Dendritic cell treated with granulocyte-macrophage colony-stimulating factor and Interleukin-4, amounts not matched to agents 40 ng/mL and 50 ng/mL, for 4 days (primary cell): ENCODE data around the gene FNDC3B.
"Not testable (repeated sequence)": the region's sequence is repeated elsewhere in the genome, so short reads cannot be mapped to it uniquely, and the experiment has no call there.

Experiments
- H3K27ac Mint-ChIP-seq: one replicate; pipeline ENCODE4 v1.8.0; 2022; ENCODE audit warnings: mild to moderate bottlenecking, mixed read lengths
- H3K27me3 Mint-ChIP-seq: one replicate; pipeline ENCODE4 v1.8.0; 2022; ENCODE audit warnings: mild to moderate bottlenecking, mixed read lengths
- H3K36me3 Mint-ChIP-seq: one replicate; pipeline ENCODE4 v1.8.0; 2022; ENCODE audit warnings: low read depth, mixed read lengths
- H3K4me1 Mint-ChIP-seq: one replicate; pipeline ENCODE4 v1.8.0; 2022; ENCODE audit warnings: low read depth, mixed read lengths
- H3K4me3 Mint-ChIP-seq: one replicate; pipeline ENCODE4 v1.8.0; 2022; ENCODE audit warnings: mild to moderate bottlenecking, moderate library complexity, mixed read lengths
- H3K9me3 Mint-ChIP-seq: one replicate; pipeline ENCODE4 v1.8.0; 2022; ENCODE audit warnings: mixed read lengths
- intact Hi-C: fragments of 100-400 bp; cut with micrococcal nuclease; formaldehyde crosslinking; loops from one replicate; pipeline ENCODE4 v1.15.0; 2022

FNDC3B gene

GRCh38 chr3:172090035-172090434, 50.7 kb downstream of the FNDC3B start:
- Mint-ChIP-seq H3K27ac (peak overlapping the region; percentile 28), H3K4me3 (no peak overlapping the region), H3K4me1 (peaks cover 50% of the 10 kb centered on the region), H3K36me3 (peaks cover 13% of the 10 kb centered on the region), H3K9me3 (no peaks in the 10 kb centered on the region), H3K27me3 (no peaks in the 10 kb centered on the region)
- intact Hi-C loops: no loop called here

DNA sequence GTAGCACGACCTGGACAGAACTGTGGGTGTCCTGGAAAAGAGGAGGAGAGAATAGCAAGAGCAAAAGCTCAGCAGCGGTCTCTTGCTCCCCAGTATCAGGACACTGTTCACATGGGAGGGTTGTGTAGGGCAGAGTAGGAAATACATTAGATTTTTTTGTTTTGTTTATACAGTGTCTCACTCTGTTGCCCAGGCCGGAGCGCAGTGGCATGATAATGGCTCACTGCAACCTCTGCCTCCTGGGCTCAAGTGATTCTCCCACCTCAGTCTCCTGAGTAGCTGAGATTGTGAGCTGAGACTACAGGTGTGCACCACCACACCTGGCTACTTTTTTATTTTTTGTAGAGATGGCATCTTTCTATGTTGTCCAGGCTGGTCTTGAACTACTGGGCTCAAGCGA, 53.3 kb downstream of the FNDC3B start:
- peaks cover 43% of the 10 kb centered on the region for H3K4me1 Mint-ChIP-seq

GRCh38 chr3:172093581-172094443, 54.4 kb downstream of the FNDC3B start:
- H3K4me3 Mint-ChIP-seq, intact Hi-C loops, H3K27me3 Mint-ChIP-seq, H3K9me3 Mint-ChIP-seq, H3K27ac Mint-ChIP-seq: not testable (repeated sequence)
- Mint-ChIP-seq H3K4me1 (peaks cover 40% of the 10 kb centered on the region), H3K36me3 (peaks cover 13% of the 10 kb centered on the region)

More for the DNA sequence above, 53.3 kb downstream of the FNDC3B start:
- no peak overlapping the region for H3K4me3 Mint-ChIP-seq
- no peak overlapping the region for H3K27ac Mint-ChIP-seq
- intact Hi-C loops: no loop called here
- no peaks in the 10 kb centered on the region for H3K9me3 Mint-ChIP-seq
- no peaks in the 10 kb centered on the region for H3K27me3 Mint-ChIP-seq
- peaks cover 13% of the 10 kb centered on the region for H3K36me3 Mint-ChIP-seq

DNA sequence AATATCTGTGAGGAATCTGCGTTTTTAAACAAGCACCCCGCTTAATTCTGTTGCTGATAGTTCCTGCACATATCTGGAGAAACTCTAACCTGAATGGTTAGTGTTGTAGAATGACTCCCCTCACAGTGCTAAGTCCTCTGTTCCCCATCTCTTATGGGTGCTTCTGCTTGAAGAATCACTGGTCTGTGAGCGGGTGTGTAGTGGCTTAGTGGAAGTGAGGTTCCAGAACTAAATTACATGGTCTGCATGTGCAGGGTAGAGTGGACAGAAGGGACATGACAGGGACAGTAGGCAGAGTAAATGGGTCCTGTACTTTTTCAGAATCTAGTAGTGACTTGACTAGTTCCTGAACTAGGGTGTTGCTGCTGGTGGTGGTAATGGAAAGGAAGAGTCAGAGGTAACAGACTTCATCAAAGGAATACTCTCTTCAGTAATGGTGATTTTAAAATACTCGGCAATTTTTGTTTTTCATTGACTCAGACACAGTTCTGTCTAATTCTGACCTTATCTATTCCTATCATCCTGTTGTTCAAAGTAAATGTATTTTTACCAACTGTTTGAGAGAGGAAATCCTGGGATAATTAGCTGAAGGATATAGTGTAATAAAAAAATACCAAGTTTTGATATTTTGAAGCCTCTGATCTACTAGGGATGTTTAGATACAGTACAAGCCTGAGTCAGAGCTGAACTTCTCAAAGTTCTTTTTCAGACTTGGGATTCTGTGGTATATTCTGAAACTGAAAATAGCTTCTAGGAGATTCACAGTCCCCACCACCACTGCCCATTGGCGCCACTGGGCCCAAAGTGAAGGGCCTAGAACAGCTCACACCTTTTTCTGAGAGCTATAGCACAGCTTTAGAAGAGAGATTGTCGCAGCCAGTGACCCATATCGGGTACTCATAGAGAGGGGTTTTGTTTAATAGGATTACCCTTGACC, 55.5 kb downstream of the FNDC3B start:
- Mint-ChIP-seq H3K4me1 (peaks cover 50% of the 10 kb centered on the region), H3K36me3 (peaks cover 13% of the 10 kb centered on the region), H3K27ac (peak overlapping the region; percentile 3), H3K27me3 (no peaks in the 10 kb centered on the region), H3K4me3 (no peak overlapping the region), H3K9me3 (no peaks in the 10 kb centered on the region)
- intact Hi-C loops: no loop called here

- Mint-ChIP-seq H3K27ac (no peak overlapping the region), H3K4me1 (peaks cover 42% of the 10 kb centered on the region)
- intact Hi-C loops: no loop called here
Measured at GRCh38 chr3:172096881-172097420, 57.6 kb downstream of the FNDC3B start.

GRCh38 chr3:172097585-172097984, 58.2 kb downstream of the FNDC3B start:
- intact Hi-C loops: no loop called here
- Mint-ChIP-seq H3K27me3 (no peaks in the 10 kb centered on the region), H3K36me3 (peaks cover 12% of the 10 kb centered on the region), H3K27ac (no peak overlapping the region), H3K4me3 (no peak overlapping the region), H3K4me1 (peaks cover 42% of the 10 kb centered on the region), H3K9me3 (no peaks in the 10 kb centered on the region)

More at GRCh38 chr3:172096881-172097420, 57.6 kb downstream of the FNDC3B start:
- H3K9me3 Mint-ChIP-seq: no peaks in the 10 kb centered on the region
- peaks cover 13% of the 10 kb centered on the region for H3K36me3 Mint-ChIP-seq
- no peak overlapping the region for H3K4me3 Mint-ChIP-seq
- no peaks in the 10 kb centered on the region for H3K27me3 Mint-ChIP-seq

GRCh38 chr3:172098698-172099494, 59.5 kb downstream of the FNDC3B start:
- intact Hi-C loops: no loop called here
- H3K9me3 Mint-ChIP-seq: no peaks in the 10 kb centered on the region
- H3K36me3 Mint-ChIP-seq: no peaks in the 10 kb centered on the region
- peaks cover 46% of the 10 kb centered on the region for H3K4me1 Mint-ChIP-seq
- H3K27ac Mint-ChIP-seq: no peak overlapping the region
- H3K4me3 Mint-ChIP-seq: no peak overlapping the region
- no peaks in the 10 kb centered on the region for H3K27me3 Mint-ChIP-seq

DNA sequence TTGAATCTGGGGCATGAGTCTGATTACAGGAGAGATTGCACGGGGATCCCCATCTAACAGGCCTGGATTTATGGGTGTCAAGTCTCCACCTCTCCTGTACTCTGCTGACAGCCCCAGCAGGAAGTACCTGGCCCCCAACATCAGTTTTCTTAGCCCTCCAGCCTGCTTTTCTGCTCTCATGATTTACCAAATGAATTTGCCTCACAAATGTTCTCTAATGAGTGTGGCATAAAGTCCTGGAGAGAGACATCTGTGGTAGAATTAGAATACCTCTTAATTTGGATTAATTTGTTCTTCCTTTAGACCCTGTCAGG, 60.1 kb downstream of the FNDC3B start:
- no peak overlapping the region for H3K27ac Mint-ChIP-seq
- H3K4me3 Mint-ChIP-seq: no peak overlapping the region
- H3K36me3 Mint-ChIP-seq: no peaks in the 10 kb centered on the region
- no peaks in the 10 kb centered on the region for H3K27me3 Mint-ChIP-seq
- intact Hi-C loops: no loop called here
- H3K9me3 Mint-ChIP-seq: no peaks in the 10 kb centered on the region
- peaks cover 48% of the 10 kb centered on the region for H3K4me1 Mint-ChIP-seq

DNA sequence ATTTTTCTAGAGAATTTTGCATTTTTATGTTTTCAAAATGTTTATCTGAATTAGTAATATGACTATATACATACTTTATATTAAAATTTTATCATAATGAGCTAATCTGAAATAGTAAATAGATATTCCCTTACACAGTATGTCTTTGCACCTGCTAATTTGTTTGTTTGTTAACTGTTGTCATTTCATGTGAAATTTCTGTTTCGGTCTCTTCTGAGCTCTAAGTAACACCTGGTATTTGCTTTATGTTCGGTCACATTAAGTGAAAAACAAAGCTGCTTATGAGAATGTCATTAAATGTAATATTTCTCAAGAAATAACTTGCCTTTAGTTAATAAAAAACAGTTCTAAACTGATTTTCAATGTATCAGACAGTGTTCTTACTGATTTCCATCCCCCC, 61.1 kb downstream of the FNDC3B start:
- intact Hi-C loops: loop anchor here (5.0 kb wide), 1 partner anchor 38 kb away; no protein-coding TSS in a partner anchor
- no peaks in the 10 kb centered on the region for H3K27me3 Mint-ChIP-seq
- no peak overlapping the region for H3K4me3 Mint-ChIP-seq
- H3K36me3 Mint-ChIP-seq: no peaks in the 10 kb centered on the region
- no peak overlapping the region for H3K27ac Mint-ChIP-seq
- peaks cover 43% of the 10 kb centered on the region for H3K4me1 Mint-ChIP-seq
- no peaks in the 10 kb centered on the region for H3K9me3 Mint-ChIP-seq

DNA sequence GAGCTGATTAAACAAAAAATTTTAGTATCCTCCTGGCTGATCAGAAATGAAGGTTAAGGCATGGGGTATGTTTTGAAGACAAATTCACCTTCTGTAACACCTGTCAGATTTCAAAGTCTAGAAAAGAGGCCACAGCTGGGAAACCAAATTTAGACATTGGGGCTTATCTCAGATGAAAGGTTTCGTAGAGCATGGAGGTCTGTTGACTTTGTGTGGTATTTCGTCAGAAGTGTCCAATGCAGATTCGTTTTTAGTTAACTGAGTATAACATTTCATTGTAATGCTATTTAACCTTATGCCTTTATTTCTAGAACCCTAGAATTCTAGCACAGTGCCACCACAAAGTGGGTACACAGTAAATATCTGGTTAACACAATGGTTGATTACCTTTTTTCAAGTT, 61.7 kb downstream of the FNDC3B start:
- Mint-ChIP-seq H3K27me3 (no peaks in the 10 kb centered on the region), H3K36me3 (no peaks in the 10 kb centered on the region), H3K4me1 (peaks cover 45% of the 10 kb centered on the region), H3K9me3 (no peaks in the 10 kb centered on the region), H3K27ac (no peak overlapping the region), H3K4me3 (no peak overlapping the region)
- intact Hi-C loops: loop anchor here (5.0 kb wide), 1 partner anchor 39 kb away; no protein-coding TSS in a partner anchor

GRCh38 chr3:172102123-172102882, 62.9 kb downstream of the FNDC3B start:
- peak overlapping the region; percentile 23 for H3K4me3 Mint-ChIP-seq
- H3K27me3 Mint-ChIP-seq: no peaks in the 10 kb centered on the region
- H3K36me3 Mint-ChIP-seq: no peaks in the 10 kb centered on the region
- H3K27ac Mint-ChIP-seq: no peak overlapping the region
- intact Hi-C loops: loop anchor here (5.0 kb wide), 1 partner anchor 40 kb away; no protein-coding TSS in a partner anchor
- no peaks in the 10 kb centered on the region for H3K9me3 Mint-ChIP-seq
- H3K4me1 Mint-ChIP-seq: peaks cover 52% of the 10 kb centered on the region

DNA sequence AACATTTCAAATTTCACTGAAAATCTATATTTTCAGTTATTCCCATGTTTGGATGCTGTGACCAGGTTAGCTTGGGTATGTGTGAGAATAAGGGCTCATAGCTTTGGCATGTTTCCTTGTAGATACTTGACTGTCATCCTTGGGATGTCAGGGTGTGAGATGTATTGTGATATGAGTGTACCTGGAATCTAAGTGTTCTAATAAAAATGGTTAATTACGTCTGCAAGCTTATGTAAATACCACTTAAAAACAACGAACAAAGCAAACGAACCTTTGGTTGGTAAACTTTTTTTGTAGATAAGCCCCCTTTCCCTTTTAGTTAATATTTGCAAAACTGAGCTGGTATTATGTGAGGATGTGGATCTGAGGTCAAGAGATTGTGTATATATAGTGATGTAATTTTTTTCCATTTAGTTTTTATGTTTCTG, 63.5 kb downstream of the FNDC3B start:
- H3K9me3 Mint-ChIP-seq: no peaks in the 10 kb centered on the region
- H3K4me3 Mint-ChIP-seq: no peak overlapping the region
- H3K36me3 Mint-ChIP-seq: peaks cover 5% of the 10 kb centered on the region
- no peak overlapping the region for H3K27ac Mint-ChIP-seq
- H3K4me1 Mint-ChIP-seq: peaks cover 58% of the 10 kb centered on the region
- H3K27me3 Mint-ChIP-seq: no peaks in the 10 kb centered on the region
- intact Hi-C loops: loop anchor here (5.0 kb wide), 1 partner anchor 41 kb away; no protein-coding TSS in a partner anchor
